Activated B cell treated with CpG ODN at 0.5 μM for 24 hours (primary cell): ENCODE data around the gene CENPP. TPM values are rescaled to one million over a fixed set of nuclear protein-coding genes. Genes with fewer than 3 reads are reported as not detected.

Experiments used
- ATAC-seq: fragments of 200-7000 bp; cut with Tn5 transposase; one replicate; pipeline ENCODE4 v1.10.0; 2021; ENCODE audit warnings: low read depth, mild to moderate bottlenecking, moderate library complexity
- CTCF ChIA-PET: fragments of 350-600 bp; sonication (Branson Sonifier 250); formaldehyde crosslinking; loops from one replicate; lab custom pipeline; 2021; ENCODE audit warnings: antibody characterized with exemption; lab: Charles Lee
- POLR2A ChIA-PET: fragments of 350-600 bp; sonication (Branson Sonifier 250); formaldehyde crosslinking; loops from one replicate; lab custom pipeline; 2021; ENCODE audit warnings: antibody characterized with exemption; lab: Charles Lee
- DNase-seq: peaks from one replicate; pipeline ENCODE4 v3.0.0; 2022
- H3K27ac Mint-ChIP-seq: one replicate; pipeline ENCODE4 v1.8.0; 2020; ENCODE audit warnings: mixed read lengths
- H3K27me3 Mint-ChIP-seq: one replicate; pipeline ENCODE4 v1.8.0; 2021; ENCODE audit warnings: mixed read lengths
- H3K36me3 Mint-ChIP-seq: one replicate; pipeline ENCODE4 v1.8.0; 2021; ENCODE audit warnings: low read depth, mixed read lengths
- H3K4me1 Mint-ChIP-seq: one replicate; pipeline ENCODE4 v1.8.0; 2021; ENCODE audit warnings: mixed read lengths
- H3K4me3 Mint-ChIP-seq: one replicate; pipeline ENCODE4 v1.8.0; 2020; ENCODE audit warnings: mild to moderate bottlenecking, mixed read lengths
- H3K9me3 Mint-ChIP-seq: one replicate; pipeline ENCODE4 v1.8.0; 2020; ENCODE audit warnings: mixed read lengths
- intact Hi-C: fragments of 100-400 bp; cut with micrococcal nuclease; formaldehyde crosslinking; loops from one replicate; pipeline ENCODE4 v1.15.1; 2024
- total RNA-seq: library from RNA; stranded (reverse); gene quantifications from 2 replicates; pipeline ENCODE4 v1.2.3, GENCODE V29; 2022
- TF ChIP-seq, protein P1 (sequence below): fragments of 200-600 bp; IDR thresholded peaks from one replicate; pipeline ENCODE4 v1.8.0; 2022; ENCODE audit warnings: antibody characterized with exemption, mild to moderate bottlenecking

CENPP gene
- total RNA-seq, 1 donor from 2014 or later, result 5.7 TPM

DNA sequence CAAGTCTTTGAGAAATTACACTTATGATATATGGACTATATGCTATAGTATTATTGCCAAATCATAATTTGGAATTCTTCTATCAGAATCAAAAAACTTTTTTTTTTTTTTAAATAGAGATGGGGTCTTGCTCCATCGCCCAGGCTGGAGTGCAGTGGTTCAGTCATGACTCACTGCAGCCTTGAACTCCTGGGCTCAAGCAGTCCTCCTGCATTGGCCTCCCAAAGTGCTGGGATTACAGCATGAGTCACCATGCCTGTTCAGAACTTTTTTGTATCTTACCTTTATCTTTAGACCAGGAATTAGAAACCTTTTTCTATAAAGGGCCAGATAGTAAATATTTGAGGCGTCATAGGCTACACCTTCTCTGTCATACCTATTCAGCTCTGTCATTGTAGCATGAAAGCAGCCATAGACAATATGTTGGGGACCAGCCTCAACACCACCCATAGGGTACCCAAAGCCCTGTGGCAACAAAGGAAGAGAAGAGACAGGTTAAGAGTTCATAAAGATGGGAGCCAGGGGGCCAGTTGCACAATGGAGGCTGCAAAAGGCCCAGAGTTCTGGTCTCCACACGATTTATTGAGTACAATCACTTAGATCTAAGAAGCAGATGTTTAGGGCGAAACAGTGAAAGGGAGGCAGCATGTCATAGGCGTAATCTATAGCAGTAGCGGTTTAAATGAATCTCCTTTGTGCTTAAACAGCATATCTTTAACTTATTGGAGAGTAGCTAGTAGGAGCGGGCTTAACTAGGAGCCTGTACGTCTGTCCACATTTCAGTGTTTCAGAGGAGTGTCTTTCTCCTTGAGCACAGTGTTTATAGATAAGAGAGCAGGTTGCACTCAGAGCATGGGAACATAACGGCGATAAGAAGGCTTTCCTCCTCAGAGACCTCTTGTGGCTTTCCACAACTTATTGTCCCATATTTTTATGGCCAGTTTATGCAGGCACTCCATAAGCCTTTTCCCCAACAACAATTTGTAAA lies 197.5 kb downstream of the CENPP start:
- H3K27ac Mint-ChIP-seq, result no peak overlapping the region
- no peaks in the 10 kb centered on the region for H3K9me3 Mint-ChIP-seq
- no peaks in the 10 kb centered on the region for H3K36me3 Mint-ChIP-seq
- no peaks in the 10 kb centered on the region for H3K4me1 Mint-ChIP-seq
- POLR2A ChIA-PET, result no interaction called here
- TF ChIP-seq, protein P1, sequence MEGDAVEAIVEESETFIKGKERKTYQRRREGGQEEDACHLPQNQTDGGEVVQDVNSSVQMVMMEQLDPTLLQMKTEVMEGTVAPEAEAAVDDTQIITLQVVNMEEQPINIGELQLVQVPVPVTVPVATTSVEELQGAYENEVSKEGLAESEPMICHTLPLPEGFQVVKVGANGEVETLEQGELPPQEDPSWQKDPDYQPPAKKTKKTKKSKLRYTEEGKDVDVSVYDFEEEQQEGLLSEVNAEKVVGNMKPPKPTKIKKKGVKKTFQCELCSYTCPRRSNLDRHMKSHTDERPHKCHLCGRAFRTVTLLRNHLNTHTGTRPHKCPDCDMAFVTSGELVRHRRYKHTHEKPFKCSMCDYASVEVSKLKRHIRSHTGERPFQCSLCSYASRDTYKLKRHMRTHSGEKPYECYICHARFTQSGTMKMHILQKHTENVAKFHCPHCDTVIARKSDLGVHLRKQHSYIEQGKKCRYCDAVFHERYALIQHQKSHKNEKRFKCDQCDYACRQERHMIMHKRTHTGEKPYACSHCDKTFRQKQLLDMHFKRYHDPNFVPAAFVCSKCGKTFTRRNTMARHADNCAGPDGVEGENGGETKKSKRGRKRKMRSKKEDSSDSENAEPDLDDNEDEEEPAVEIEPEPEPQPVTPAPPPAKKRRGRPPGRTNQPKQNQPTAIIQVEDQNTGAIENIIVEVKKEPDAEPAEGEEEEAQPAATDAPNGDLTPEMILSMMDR, result no peak
- ATAC-seq, result no peak
- no peak for DNase-seq
- no peak overlapping the region for H3K4me3 Mint-ChIP-seq
- intact Hi-C loops, result no loop called here
- CTCF ChIA-PET, result no interaction called here
- H3K27me3 Mint-ChIP-seq, result no peaks in the 10 kb centered on the region

GRCh38 chr9:92524881-92525280 lies 199.1 kb downstream of the CENPP start:
- H3K27me3 Mint-ChIP-seq, result no peaks in the 10 kb centered on the region
- ChIA-PET CTCF (no interaction called here), POLR2A (no interaction called here)
- H3K27ac Mint-ChIP-seq, result no peak overlapping the region
- H3K4me1 Mint-ChIP-seq, result no peaks in the 10 kb centered on the region
- intact Hi-C loops, result no loop called here
- TF ChIP-seq, protein P1, result no peak
- H3K4me3 Mint-ChIP-seq, result no peak overlapping the region
- H3K36me3 Mint-ChIP-seq, result no peaks in the 10 kb centered on the region
- DNase-seq, result no peak
- no peak for ATAC-seq
- no peaks in the 10 kb centered on the region for H3K9me3 Mint-ChIP-seq

DNA sequence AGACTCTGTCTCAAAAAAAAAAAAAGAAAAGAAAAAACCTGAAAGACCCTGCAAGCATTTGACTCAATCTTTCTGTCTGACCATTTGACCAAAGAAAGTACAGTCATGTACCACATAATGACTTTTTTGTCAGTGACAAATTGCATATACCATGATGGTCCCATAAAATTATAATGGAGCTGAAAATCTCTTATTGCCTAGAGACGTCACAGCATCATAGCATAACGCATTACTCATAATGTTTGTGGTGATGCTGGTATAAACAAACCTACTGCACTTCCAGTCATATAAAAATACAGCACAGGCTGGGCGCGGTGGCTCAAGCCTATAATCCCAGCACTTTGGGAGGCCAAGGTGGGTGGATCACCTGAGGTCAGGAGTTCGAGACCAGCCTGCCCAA lies 199.6 kb downstream of the CENPP start:
- ChIA-PET POLR2A (no interaction called here), CTCF (no interaction called here)
- H3K27ac Mint-ChIP-seq, result no peak overlapping the region
- DNase-seq, result no peak
- no peaks in the 10 kb centered on the region for H3K27me3 Mint-ChIP-seq
- no peaks in the 10 kb centered on the region for H3K9me3 Mint-ChIP-seq
- H3K4me3 Mint-ChIP-seq, result no peak overlapping the region
- no peaks in the 10 kb centered on the region for H3K36me3 Mint-ChIP-seq
- no peak for ATAC-seq
- TF ChIP-seq, protein P1, result no peak
- no peaks in the 10 kb centered on the region for H3K4me1 Mint-ChIP-seq
- intact Hi-C loops, result no loop called here

GRCh38 chr9:92527291-92527828 lies 201.6 kb downstream of the CENPP start:
- Mint-ChIP-seq H3K9me3 (peaks cover 4% of the 10 kb centered on the region), H3K27ac (no peak overlapping the region), H3K4me3 (no peak overlapping the region), H3K36me3 (no peaks in the 10 kb centered on the region), H3K4me1 (no peaks in the 10 kb centered on the region), H3K27me3 (no peaks in the 10 kb centered on the region)
- ATAC-seq (no peak), DNase-seq (no peak)
- ChIA-PET POLR2A (no interaction called here), CTCF (no interaction called here)
- TF ChIP-seq, protein P1, result no peak
- intact Hi-C loops, result no loop called here

DNA sequence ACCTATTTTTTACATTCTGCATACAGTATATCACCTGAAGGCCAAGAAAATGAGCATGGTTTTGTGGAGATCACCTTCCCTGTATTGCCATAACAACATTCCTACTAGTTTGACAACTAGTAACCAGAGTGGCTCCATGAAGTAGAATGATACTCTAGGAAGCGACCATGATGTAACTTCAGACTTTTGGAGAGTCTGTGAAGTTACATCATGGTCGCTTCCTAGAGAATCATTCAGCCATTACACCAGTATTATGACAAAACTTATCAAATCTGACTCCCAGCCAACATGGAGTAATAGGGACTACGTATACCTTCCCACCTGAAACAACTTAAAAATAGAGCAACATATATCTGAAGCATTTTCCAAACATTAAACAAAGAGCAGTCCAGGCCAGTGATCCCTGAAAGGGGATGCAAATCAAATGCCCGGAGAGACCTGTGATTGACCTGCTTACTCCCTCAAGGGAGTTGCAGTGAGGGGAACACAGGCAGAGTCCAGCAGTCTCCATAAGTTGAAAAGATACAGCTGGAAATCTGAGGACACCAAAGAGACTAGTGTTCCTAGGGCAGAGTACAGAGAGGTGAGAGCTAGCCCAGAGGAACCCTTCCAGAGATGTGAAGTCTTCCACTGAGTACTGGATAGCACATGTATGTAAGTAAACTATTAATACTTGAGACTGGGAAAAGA lies 202.2 kb downstream of the CENPP start:
- H3K27ac Mint-ChIP-seq, result no peak overlapping the region
- TF ChIP-seq, protein P1, result no peak
- no peak for DNase-seq
- no peaks in the 10 kb centered on the region for H3K36me3 Mint-ChIP-seq
- ChIA-PET POLR2A (no interaction called here), CTCF (no interaction called here)
- no peak overlapping the region for H3K4me3 Mint-ChIP-seq
- H3K9me3 Mint-ChIP-seq, result peaks cover 7% of the 10 kb centered on the region
- H3K27me3 Mint-ChIP-seq, result no peaks in the 10 kb centered on the region
- no peak for ATAC-seq
- intact Hi-C loops, result no loop called here
- H3K4me1 Mint-ChIP-seq, result no peaks in the 10 kb centered on the region
